Lung (tissue), 12 donors: ENCODE measurements around the gene GOLGB1. TPM values are rescaled to one million over a fixed set of nuclear protein-coding genes. Genes with fewer than 3 reads are reported as not detected.

Experiments
- ATAC-seq: fragments of 200-7000 bp; cut with Tn5 transposase; one replicate; pipeline ENCODE4 v1.9.1; 2020; ENCODE audit warnings: moderate number of reproducible peaks; ENCODE audit not compliant: insufficient read depth, low FRiP score
- DNase-seq, 3 donors: peaks; one replicate each; pipeline ENCODE4 v3.0.0-alpha.2; 2013 to 2017
- H3K27ac ChIP-seq, 2 donors: one replicate each; pipeline ENCODE4 v1.5.1; 2013; ENCODE audit warnings: mild to moderate bottlenecking in 2 of 2, moderate library complexity in 2 of 2, control low read depth in 1 of 2, inconsistent platforms in 1 of 2, low read depth in 1 of 2, low read length in 1 of 2
- H3K27me3 ChIP-seq, 3 donors: one replicate each; pipeline ENCODE4 v1.5.1; 2013; ENCODE audit warnings: low read length in 2 of 3; ENCODE audit not compliant: control insufficient read depth in 3 of 3, insufficient read depth in 3 of 3
- H3K36me3 ChIP-seq, 4 donors: one replicate each; pipeline ENCODE4 v1.5.1; 2013; ENCODE audit warnings: low read length in 4 of 4, mild to moderate bottlenecking in 1 of 4, moderate library complexity in 1 of 4; ENCODE audit not compliant: control insufficient read depth in 4 of 4, insufficient read depth in 4 of 4
- H3K4me1 ChIP-seq, 5 donors: one replicate each; pipeline ENCODE4 v1.5.1; 2013; ENCODE audit warnings: low read length in 5 of 5, mild to moderate bottlenecking in 2 of 5, moderate library complexity in 1 of 5; ENCODE audit not compliant: control insufficient read depth in 5 of 5, insufficient read depth in 5 of 5
- H3K4me3 ChIP-seq: one replicate; pipeline ENCODE4 v1.5.1; 2013; ENCODE audit warnings: mild to moderate bottlenecking, control low read depth, moderate library complexity
- H3K9ac ChIP-seq, 2 donors: one replicate each; pipeline ENCODE4 v1.5.1; 2013; ENCODE audit warnings: low read length in 2 of 2, control low read depth in 1 of 2; ENCODE audit not compliant: insufficient read depth in 1 of 2
- H3K9me3 ChIP-seq, 4 donors: one replicate each; pipeline ENCODE4 v1.5.1; 2013; ENCODE audit warnings: low read length in 3 of 4, mild to moderate bottlenecking in 1 of 4, moderate library complexity in 1 of 4; ENCODE audit not compliant: control insufficient read depth in 4 of 4, insufficient read depth in 3 of 4
- CTCF ChIP-seq: IDR thresholded peaks from 2 replicates; pipeline ENCODE4 v1.5.1; 2012; ENCODE audit warnings: mild to moderate bottlenecking; ENCODE audit errors: control extremely low read depth, extremely low read depth
- WGBS, 2 donors: extraction: QIAGEN DNeasy Blood & Tissue Kit; methylation state at CpG; one replicate each; pipeline ENCODE4 v1.1.7; 2013; 5-methylcytosine and 5-hydroxymethylcytosine counted together
- polyA plus RNA-seq, 2 donors: library from polyadenylated mRNA; stranded (reverse); fragments of 200-250 nt; gene quantifications; one replicate each; pipeline ENCODE4 v1.2.1, GENCODE V29; 2013
- total RNA-seq, 2 donors: library from RNA; depleted of rRNA in 1 of 2; stranded (reverse); fragments of >200 nt in 1 of 2; gene quantifications; one replicate each; pipeline ENCODE4 v1.2.1, GENCODE V29; 2014 to 2021
- donor health status: control.
- donor health status: control.
- donor health status: Bipolar disorder and iron deficiency.
- donor health status: healthy.
- donor health status: DM: yes; HTN: yes; CAD: no.

The GOLGB1 gene
- total and polyA plus RNA-seq, 4 donors, result 11.6 to 92.8 (median 31.1) TPM

- DNase-seq (no peak), ATAC-seq (no peak)
- Histone ChIP-seq H3K36me3 (peaks cover 0 to 6% (median 0%) of the 10 kb centered on the region in 4 donors), H3K9me3 (no peaks in the 10 kb centered on the region), H3K9ac (no peak overlapping the region), H3K27ac (peak overlapping the region in 1 of 2 donors; percentile 70), H3K4me3 (no peak overlapping the region), H3K4me1 (peaks cover 0 to 2% (median 0%) of the 10 kb centered on the region in 5 donors), H3K27me3 (no peaks in the 10 kb centered on the region)
- 96 to 98% methylated on average over 1 of the region's 1 CpG for WGBS, 2 donors
- no peak for TF ChIP-seq CTCF
These were observed 119.2 kb downstream of the GOLGB1 start for GRCh38 chr3:121630355-121630754.

GRCh38 chr3:121629601-121630000 is 119.9 kb downstream of the GOLGB1 start:
- H3K9me3 ChIP-seq, result no peaks in the 10 kb centered on the region
- TF ChIP-seq CTCF, result no peak
- peaks cover 0 to 6% (median 0%) of the 10 kb centered on the region in 4 donors for H3K36me3 ChIP-seq
- peak overlapping the region in 1 of 2 donors; percentile 70 for H3K27ac ChIP-seq
- no peak overlapping the region for H3K4me3 ChIP-seq
- ATAC-seq, result no peak
- peaks cover 0 to 2% (median 0%) of the 10 kb centered on the region in 5 donors for H3K4me1 ChIP-seq
- DNase-seq, result no peak
- WGBS, 2 donors, result 77 to 91% methylated on average over 6 of the region's 6 CpGs
- no peak overlapping the region for H3K9ac ChIP-seq
- no peaks in the 10 kb centered on the region for H3K27me3 ChIP-seq

- Histone ChIP-seq H3K9me3 (no peaks in the 10 kb centered on the region), H3K9ac (no peak overlapping the region), H3K27me3 (no peaks in the 10 kb centered on the region), H3K36me3 (no peaks in the 10 kb centered on the region), H3K4me1 (peaks cover 0 to 2% (median 0%) of the 10 kb centered on the region in 5 donors), H3K4me3 (no peak overlapping the region), H3K27ac (no peak overlapping the region)
- DNase-seq (no peak), ATAC-seq (no peak)
- TF ChIP-seq CTCF, result no peak
- 83 to 86% methylated on average over 3 of the region's 3 CpGs for WGBS, 2 donors
These were observed 121.9 kb downstream of the GOLGB1 start for GRCh38 chr3:121627622-121628021.

GRCh38 chr3:121627211-121627610 is 122.3 kb downstream of the GOLGB1 start:
- Histone ChIP-seq H3K27me3 (no peaks in the 10 kb centered on the region), H3K4me3 (no peak overlapping the region), H3K9ac (no peak overlapping the region), H3K4me1 (peaks cover 0 to 2% (median 0%) of the 10 kb centered on the region in 5 donors), H3K27ac (no peak overlapping the region), H3K36me3 (no peaks in the 10 kb centered on the region), H3K9me3 (peaks cover 0 to under 1% (median 0%) of the 10 kb centered on the region in 4 donors)
- TF ChIP-seq CTCF, result no peak
- DNase-seq, result no peak
- 88 to 93% methylated on average over 4 of the region's 4 CpGs for WGBS, 2 donors
- no peak for ATAC-seq
